ENCODE data around the gene INPP5D.
"Not testable (repeated sequence)": the region's sequence is repeated elsewhere in the genome, so short reads cannot be mapped to it uniquely, and the experiment has no call there.

The INPP5D gene

DNA sequence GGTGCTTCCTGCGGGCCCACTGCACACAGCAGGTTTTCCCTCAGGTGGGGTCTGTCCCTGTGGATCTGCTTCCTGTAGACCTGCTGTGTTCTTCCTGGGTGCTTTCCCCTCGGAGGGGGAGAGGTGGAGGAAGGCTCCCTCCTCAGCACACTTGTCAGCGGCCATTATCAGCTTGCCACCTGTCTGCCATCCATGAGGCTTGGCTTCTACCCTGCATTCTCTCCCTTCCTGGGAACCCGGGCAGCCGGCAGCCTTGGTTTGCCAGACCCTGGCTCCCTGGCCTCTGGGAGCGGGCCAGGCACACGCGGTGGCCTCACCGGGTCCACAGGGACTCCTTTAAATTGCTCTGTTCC is 58.5 kb downstream of the INPP5D start:
- DNase-seq, result no peak

- DNase-seq, result no peak
Observed at GRCh38 chr2:233119123-233119522, 59.0 kb downstream of the INPP5D start.

DNA sequence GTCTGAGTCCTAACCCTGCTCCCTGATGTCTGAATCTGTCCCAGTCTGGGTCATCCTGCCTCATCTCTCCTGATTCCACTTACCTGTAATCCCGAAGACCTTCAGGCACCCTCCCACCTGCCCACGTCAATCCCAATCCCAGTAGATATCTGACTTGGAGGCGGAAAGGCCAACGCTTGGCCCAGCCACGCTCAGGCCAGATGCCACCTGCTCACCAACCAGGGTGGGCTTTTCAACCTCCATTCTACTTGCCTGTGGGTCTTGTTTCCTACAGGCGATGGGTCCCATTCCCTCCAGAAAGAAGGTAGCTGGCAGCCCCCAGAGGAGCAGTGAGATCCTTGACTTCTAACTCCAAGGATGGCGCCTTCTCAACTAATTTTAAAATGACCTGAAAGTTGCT is 59.7 kb downstream of the INPP5D start:
- no peak for DNase-seq

DNA sequence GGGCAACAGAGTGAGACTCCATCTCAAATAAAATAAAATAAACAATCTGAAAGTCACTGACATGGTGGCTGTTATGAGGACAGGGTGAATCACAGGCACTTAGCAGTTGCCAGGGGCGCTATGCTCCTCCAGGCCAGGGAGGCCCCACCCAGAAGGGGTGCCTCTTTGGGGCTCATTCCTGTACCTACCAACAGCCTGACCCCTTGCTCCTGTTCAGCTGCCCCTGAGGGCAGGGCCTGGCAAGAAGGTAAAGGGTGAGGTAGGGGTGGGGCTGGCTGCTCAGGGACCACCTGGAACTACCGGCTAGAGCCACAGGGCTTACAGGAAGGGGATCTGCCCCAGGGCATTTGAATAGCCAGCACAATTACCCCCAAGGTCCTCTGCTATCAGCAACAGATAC is 60.3 kb downstream of the INPP5D start:
- no peak for DNase-seq

DNA sequence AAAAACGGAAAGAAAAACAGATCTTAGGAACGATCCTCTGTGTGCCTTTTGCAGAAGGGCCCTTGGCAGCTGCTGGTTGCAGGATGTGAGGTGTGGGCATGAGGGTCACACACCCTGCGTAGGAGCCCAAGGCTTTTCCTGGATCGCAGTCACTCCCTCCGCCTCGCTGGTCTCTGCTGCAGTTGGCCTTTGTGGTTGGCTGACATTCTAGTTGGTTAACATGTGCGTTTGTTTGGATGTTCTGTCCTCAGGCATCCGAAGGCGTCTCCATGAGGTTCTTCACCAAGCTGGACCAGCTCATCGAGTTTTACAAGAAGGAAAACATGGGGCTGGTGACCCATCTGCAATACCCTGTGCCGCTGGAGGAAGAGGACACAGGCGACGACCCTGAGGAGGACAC is 61.7 kb downstream of the INPP5D start:
- no peak for DNase-seq

DNA sequence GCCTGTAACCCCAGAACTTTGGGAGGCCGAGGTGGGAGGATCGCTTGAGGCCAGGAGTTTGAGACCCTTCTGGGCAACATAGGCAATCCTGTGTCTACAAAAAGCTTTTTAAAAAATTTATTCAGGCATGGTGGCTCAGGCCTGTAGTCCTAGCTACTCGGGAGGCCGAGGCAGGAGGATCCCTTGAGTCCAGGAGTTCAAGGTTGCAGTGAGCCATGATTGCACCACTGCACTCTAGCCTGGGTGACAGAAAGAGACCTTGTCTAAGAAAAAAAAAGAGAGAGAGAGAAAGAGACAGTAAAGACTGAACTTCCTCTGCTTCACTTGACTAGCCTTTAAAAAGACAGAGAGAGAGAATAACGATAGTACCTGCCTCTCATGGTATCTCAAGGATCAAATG is 62.4 kb downstream of the INPP5D start:
- DNase-seq, result no peak

- not testable (repeated sequence) for DNase-seq
Observed at GRCh38 chr2:233123576-233123975, 63.4 kb downstream of the INPP5D start.

GRCh38 chr2:233124421-233125080 is 64.4 kb downstream of the INPP5D start:
- DNase-seq, result no peak

GRCh38 chr2:233125455-233126065 is 65.4 kb downstream of the INPP5D start:
- DNase-seq, result no peak

- DNase-seq, result no peak
Observed at GRCh38 chr2:233129351-233129978, 69.3 kb downstream of the INPP5D start.

DNA sequence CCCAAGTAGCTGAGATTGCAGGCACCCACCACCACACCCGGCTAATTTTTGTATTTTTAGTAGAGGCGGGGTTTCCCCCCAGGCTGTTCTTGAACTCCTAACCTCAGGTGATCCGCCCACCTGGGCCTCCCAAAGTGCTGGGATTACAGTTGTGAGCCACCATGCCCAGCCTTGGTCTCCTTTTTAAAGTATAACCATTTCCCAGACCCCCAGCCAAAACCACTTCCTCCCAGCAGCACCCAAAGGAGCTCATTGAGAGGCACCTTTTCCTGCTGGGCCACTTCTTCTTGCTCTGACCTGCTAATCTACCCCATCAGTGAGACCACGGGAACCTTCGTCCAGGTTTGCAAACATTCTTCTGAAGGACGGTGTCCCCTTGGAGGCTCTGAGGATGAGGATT is 69.9 kb downstream of the INPP5D start:
- DNase-seq, result no peak

DNA sequence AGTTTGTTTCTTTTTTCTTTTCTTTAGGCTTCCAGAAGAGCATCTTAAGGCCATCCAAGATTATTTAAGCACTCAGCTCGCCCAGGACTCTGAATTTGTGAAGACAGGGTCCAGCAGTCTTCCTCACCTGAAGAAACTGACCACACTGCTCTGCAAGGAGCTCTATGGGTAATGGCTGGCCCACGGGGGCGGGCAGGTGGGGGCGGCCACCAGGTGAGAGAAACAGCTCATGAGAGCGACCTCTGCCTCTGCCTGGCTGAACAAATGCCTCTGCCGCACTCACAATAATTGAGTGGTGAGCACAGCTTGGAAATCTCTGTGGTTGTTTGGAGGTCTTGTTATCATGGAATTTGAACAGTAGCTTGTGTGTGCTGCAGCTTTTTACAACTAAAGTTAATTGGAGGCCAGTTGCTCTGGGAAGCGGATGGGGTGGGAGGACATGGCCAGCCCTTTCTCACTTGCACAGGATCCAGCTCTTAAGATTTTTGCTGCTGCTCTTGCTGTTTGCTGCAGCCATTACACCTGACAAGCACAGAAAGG is 70.4 kb downstream of the INPP5D start:
- DNase-seq, result no peak

GRCh38 chr2:233131936-233132720 is 72.0 kb downstream of the INPP5D start:
- DNase-seq, result no peak

GRCh38 chr2:233133239-233133638 is 73.1 kb downstream of the INPP5D start:
- no peak for DNase-seq

DNA sequence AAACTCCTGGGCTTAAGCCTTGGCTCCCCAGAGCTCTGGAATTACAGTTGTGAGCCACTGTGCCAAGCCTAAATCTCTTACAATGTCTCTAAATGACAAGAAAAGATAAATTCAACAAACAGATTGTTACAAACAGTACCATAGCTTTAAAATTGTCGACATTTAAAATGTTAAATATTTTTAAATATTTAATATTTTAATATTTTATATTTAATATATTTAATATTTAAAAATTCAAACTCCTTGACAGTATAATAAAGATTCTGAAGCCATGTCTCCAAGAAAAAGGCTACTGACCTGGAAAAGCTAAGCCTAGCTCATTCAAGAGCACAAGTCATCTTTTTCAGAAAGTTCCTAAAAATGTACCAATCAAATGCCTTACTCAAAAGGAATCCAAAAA is 75.3 kb downstream of the INPP5D start:
- DNase-seq, result no peak

DNA sequence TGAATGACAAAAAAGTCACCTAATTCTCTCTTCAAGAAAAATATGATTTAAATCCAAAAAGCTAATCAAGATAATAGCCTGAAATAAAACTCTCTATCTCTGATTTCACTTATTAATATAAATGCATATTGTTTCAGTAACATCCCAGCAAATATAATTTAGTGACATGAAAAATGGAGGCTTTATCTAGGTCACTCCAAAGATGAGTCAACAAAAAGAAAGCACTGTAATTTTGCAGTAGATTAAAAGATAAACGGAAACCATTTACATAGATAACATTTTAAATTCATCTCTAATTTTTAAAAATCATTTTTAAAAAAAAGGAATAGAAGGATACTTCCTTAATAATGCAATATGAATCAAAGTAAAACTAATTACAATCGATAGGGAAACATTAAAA is 76.9 kb downstream of the INPP5D start:
- DNase-seq, result no peak

GRCh38 chr2:233140077-233140585 is 80.0 kb downstream of the INPP5D start:
- no peak for DNase-seq

DNA sequence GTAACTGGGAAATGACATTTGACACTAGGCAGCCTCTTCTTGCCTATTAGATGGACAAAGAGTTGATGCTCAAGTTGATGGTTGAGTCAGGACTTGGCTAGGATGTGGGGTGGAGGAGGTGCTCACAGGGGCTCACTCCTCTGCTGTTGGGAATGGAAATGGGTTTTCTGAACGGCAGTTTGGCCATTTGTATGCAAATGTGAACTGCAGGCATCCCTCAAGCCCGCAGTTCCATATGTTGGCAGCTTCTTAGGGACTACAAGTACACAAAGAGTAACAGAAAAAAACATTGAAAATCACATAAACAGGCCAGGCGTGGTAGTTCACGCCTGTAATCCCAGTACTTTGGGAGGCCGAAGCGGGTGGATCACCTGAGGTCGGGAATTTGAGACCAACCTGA is 80.8 kb downstream of the INPP5D start:
- DNase-seq, result no peak

DNA sequence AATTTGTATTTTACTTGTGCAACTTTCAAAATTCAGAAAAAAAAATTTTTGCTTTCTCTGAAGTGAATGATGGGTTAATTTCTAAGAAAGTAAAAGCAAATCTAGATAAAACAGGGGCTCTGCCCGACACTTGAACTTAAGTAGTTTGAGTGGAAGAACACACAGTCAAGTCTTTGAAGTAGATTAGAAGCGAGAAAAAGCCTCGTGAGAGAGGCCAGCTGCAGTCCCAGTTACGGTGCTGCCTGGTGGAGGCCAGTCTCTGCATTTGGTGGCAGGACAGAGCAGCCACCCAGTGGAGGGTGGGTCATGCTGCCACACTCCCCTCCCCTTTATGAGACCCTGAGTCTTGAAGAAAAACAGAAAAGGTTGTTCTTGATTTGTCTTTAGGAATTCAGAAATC is 81.8 kb downstream of the INPP5D start:
- DNase-seq, result no peak

- DNase-seq, result no peak
Observed at GRCh38 chr2:233142355-233142897, 82.3 kb downstream of the INPP5D start.

GRCh38 chr2:233143700-233144331 is 83.7 kb downstream of the INPP5D start:
- DNase-seq, result no peak

- no peak for DNase-seq
Observed at GRCh38 chr2:233145726-233146125, 85.6 kb downstream of the INPP5D start.

Measured in fibroblast of skin of abdomen (primary cell).